GM23338 (cell line): ENCODE measurements around the gene RASSF4. TPM values are rescaled to one million over a fixed set of nuclear protein-coding genes. Genes with fewer than 3 reads are reported as not detected.

Experiments
- ATAC-seq: fragments of 200-7000 bp; cut with Tn5 transposase; 3 replicates; pipeline ENCODE4 v1.9.1; 2020
- DNase-seq: peaks from one replicate; pipeline ENCODE4 v3.0.0-alpha.2; 2015; ENCODE audit warnings: low spot score
- H2AFZ ChIP-seq: fragments of 200-600 bp; sonication (generic); 2 replicates; pipeline ENCODE4 v1.8.0; 2016; ENCODE audit warnings: antibody characterized with exemption, mild to moderate bottlenecking, moderate library complexity
- H3F3A ChIP-seq: fragments of 200-600 bp; sonication (generic); replicated peaks from 2 replicates; pipeline ENCODE4 v1.8.0; 2017; ENCODE audit warnings: antibody characterized with exemption, mixed run types, low read depth
- H3K27ac ChIP-seq: fragments of 200-600 bp; sonication (generic); 2 replicates; pipeline ENCODE4 v1.6.1; 2016; ENCODE audit warnings: low read depth
- H3K27me3 ChIP-seq: fragments of 200-600 bp; sonication (generic); 2 replicates; pipeline ENCODE4 v1.8.0; 2016; ENCODE audit warnings: mild to moderate bottlenecking, mixed run types, moderate library complexity; ENCODE audit not compliant: insufficient read depth
- H3K36me3 ChIP-seq: fragments of 200-600 bp; sonication (generic); 2 replicates; pipeline ENCODE4 v1.8.0; 2016; ENCODE audit warnings: mild to moderate bottlenecking; ENCODE audit not compliant: insufficient read depth
- H3K4me1 ChIP-seq: fragments of 200-600 bp; sonication (generic); 2 replicates; pipeline ENCODE4 v1.8.0; 2016; ENCODE audit warnings: mild to moderate bottlenecking, moderate library complexity; ENCODE audit not compliant: insufficient read depth
- H3K4me2 ChIP-seq: fragments of 200-600 bp; sonication (generic); 2 replicates; pipeline ENCODE4 v1.7.1; 2017; ENCODE audit warnings: mixed run types
- H3K4me3 ChIP-seq: fragments of 200-600 bp; sonication (generic); 2 replicates; pipeline ENCODE4 v1.6.1; 2016; ENCODE audit warnings: mixed run types
- H3K79me2 ChIP-seq: fragments of 200-600 bp; sonication (generic); replicated peaks from 2 replicates; pipeline ENCODE4 v1.8.0; 2017; ENCODE audit warnings: mild to moderate bottlenecking; ENCODE audit not compliant: insufficient read depth
- H3K9me2 ChIP-seq: fragments of 200-600 bp; sonication (generic); 2 replicates; pipeline ENCODE4 v1.8.0; 2017; ENCODE audit not compliant: insufficient read depth
- H4K20me1 ChIP-seq: fragments of 200-600 bp; sonication (generic); replicated peaks from 2 replicates; pipeline ENCODE4 v1.8.0; 2017; ENCODE audit warnings: mild to moderate bottlenecking; ENCODE audit not compliant: insufficient read depth
- H3K27ac Mint-ChIP-seq: 2 replicates; pipeline ENCODE4 v1.8.0; 2020; ENCODE audit warnings: inconsistent platforms, mild to moderate bottlenecking, moderate library complexity, mixed read lengths
- H3K27me3 Mint-ChIP-seq: 3 replicates; pipeline ENCODE4 v1.8.0; 2022; ENCODE audit warnings: low read depth, mild to moderate bottlenecking, moderate library complexity, mixed read lengths, inconsistent platforms; ENCODE audit not compliant: insufficient read depth, poor library complexity
- H3K36me3 Mint-ChIP-seq: 3 replicates; pipeline ENCODE4 v1.8.0; 2021; ENCODE audit warnings: low read depth, mild to moderate bottlenecking, inconsistent platforms, moderate library complexity, mixed read lengths
- H3K4me1 Mint-ChIP-seq: 3 replicates; pipeline ENCODE4 v1.8.0; 2020; ENCODE audit warnings: mild to moderate bottlenecking, inconsistent platforms, mixed read lengths
- H3K4me3 Mint-ChIP-seq: 3 replicates; pipeline ENCODE4 v1.8.0; 2021; ENCODE audit warnings: moderate library complexity, mild to moderate bottlenecking, inconsistent platforms, mixed read lengths
- H3K9me3 Mint-ChIP-seq: 3 replicates; pipeline ENCODE4 v1.8.0; 2020; ENCODE audit warnings: moderate library complexity, mild to moderate bottlenecking, inconsistent platforms, mixed read lengths
- CREB1 ChIP-seq: fragments of 250-450 bp; sonication (Bioruptor Pico); IDR thresholded peaks from 2 replicates; pipeline ENCODE4 v1.5.0; 2020; ENCODE audit warnings: low read depth, mild to moderate bottlenecking, moderate library complexity
- CTCF ChIP-seq, 2 experiments: fragments of 200-600 bp in 1 of 2; sonication (generic) in 1 of 2; conservative IDR thresholded peaks; 2 replicates each; pipeline versions ENCODE4 v1.5.1 to v1.6.1; 2016 to 2017; ENCODE audit warnings: antibody characterized with exemption in 2 of 2, low read depth in 2 of 2, mild to moderate bottlenecking in 2 of 2, moderate library complexity in 1 of 2
- EZH2 ChIP-seq: fragments of 200-600 bp; sonication (generic); IDR thresholded peaks from one replicate; pipeline ENCODE4 v1.8.0; 2017; ENCODE audit warnings: antibody characterized with exemption, mild to moderate bottlenecking, low read depth; ENCODE audit not compliant: unreplicated experiment
- NANOG ChIP-seq: IDR thresholded peaks from 2 replicates; pipeline ENCODE4 v1.6.1; 2016; ENCODE audit warnings: antibody characterized with exemption, borderline replicate concordance
- POLR2AphosphoS5 ChIP-seq: IDR thresholded peaks from 2 replicates; pipeline ENCODE4 v1.6.1; 2016; ENCODE audit warnings: antibody characterized with exemption, low read depth
- ZNF114 ChIP-seq: fragments of 250-450 bp; sonication (Bioruptor Pico); IDR thresholded peaks from 2 replicates; pipeline ENCODE4 v1.5.0; 2020; ENCODE audit warnings: mild to moderate bottlenecking, moderate library complexity
- ZNF331 ChIP-seq: fragments of 250-450 bp; sonication (Bioruptor Pico); IDR thresholded peaks from 2 replicates; pipeline ENCODE4 v1.5.0; 2020; ENCODE audit warnings: low read depth, mild to moderate bottlenecking, moderate library complexity
- polyA plus RNA-seq: library from polyadenylated mRNA; unstranded; fragments of >200 nt; fragmentation: Nextera tagmentation; extraction: Ambion mirVana; gene quantifications from 2 replicates; pipeline ENCODE4 v1.2.1, GENCODE V29; 2016
- total RNA-seq: library from RNA; depleted of rRNA; stranded (reverse); fragments of >200 nt; shearing (Covaris generic); gene quantifications from 2 replicates; pipeline ENCODE4 v1.2.3, GENCODE V29; 2014
- TF ChIP-seq, protein P1 (sequence below): IDR thresholded peaks from 2 replicates; pipeline ENCODE4 v1.6.1; 2016; ENCODE audit warnings: antibody characterized with exemption

RASSF4 gene
- total and polyA plus RNA-seq, 2 experiments from 2014 or later, result 12.4 to 13.6 TPM

GRCh38 chr10:44966129-44966815, 6.7 kb downstream of the RASSF4 start:
- peaks cover 28% of the 10 kb centered on the region for H3K27me3 Mint-ChIP-seq
- peaks cover 12% of the 10 kb centered on the region for H3K36me3 Mint-ChIP-seq
- DNase-seq (no peak), ATAC-seq (no peak)
- Histone ChIP-seq H3F3A (peaks cover 6% of the 10 kb centered on the region; the same call in 1 of the 2 replicates), H3K27ac (no peak overlapping the region), H3K27me3 (no peaks in the 10 kb centered on the region), H4K20me1 (no peaks in the 10 kb centered on the region), H3K4me1 (peaks cover 39% of the 10 kb centered on the region), H3K36me3 (no peaks in the 10 kb centered on the region), H3K79me2 (no peaks in the 10 kb centered on the region; the same call in 1 of the 2 replicates), H3K9me2 (peaks cover 9% of the 10 kb centered on the region; the same call in 1 of the 2 replicates), H3K4me2 (0 out of 2 replicates have a peak overlapping the region, but pooled peaks have one; percentile 71), H2AFZ (no peak overlapping the region), H3K4me3 (no peak overlapping the region)
- no peak overlapping the region; the same call in 2 of the 3 replicates for H3K4me3 Mint-ChIP-seq
- no peak overlapping the region; the same call in 1 of the 2 replicates for H3K27ac Mint-ChIP-seq
- no peaks in the 10 kb centered on the region; the same call in 2 of the 3 replicates for H3K9me3 Mint-ChIP-seq
- H3K4me1 Mint-ChIP-seq, result peaks cover 64% of the 10 kb centered on the region
- TF ChIP-seq, protein P1, sequence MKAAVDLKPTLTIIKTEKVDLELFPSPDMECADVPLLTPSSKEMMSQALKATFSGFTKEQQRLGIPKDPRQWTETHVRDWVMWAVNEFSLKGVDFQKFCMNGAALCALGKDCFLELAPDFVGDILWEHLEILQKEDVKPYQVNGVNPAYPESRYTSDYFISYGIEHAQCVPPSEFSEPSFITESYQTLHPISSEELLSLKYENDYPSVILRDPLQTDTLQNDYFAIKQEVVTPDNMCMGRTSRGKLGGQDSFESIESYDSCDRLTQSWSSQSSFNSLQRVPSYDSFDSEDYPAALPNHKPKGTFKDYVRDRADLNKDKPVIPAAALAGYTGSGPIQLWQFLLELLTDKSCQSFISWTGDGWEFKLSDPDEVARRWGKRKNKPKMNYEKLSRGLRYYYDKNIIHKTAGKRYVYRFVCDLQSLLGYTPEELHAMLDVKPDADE, result no peak
- TF ChIP-seq CTCF (conservative IDR thresholded peaks at IDR 0.05; ENCODE audit: low read depth in 2 of 2) (no peak), POLR2AphosphoS5 (no peak), CREB1 (CRISPR knock-in tag) (no peak), ZNF114 (no peak), NANOG (no peak)

DNA sequence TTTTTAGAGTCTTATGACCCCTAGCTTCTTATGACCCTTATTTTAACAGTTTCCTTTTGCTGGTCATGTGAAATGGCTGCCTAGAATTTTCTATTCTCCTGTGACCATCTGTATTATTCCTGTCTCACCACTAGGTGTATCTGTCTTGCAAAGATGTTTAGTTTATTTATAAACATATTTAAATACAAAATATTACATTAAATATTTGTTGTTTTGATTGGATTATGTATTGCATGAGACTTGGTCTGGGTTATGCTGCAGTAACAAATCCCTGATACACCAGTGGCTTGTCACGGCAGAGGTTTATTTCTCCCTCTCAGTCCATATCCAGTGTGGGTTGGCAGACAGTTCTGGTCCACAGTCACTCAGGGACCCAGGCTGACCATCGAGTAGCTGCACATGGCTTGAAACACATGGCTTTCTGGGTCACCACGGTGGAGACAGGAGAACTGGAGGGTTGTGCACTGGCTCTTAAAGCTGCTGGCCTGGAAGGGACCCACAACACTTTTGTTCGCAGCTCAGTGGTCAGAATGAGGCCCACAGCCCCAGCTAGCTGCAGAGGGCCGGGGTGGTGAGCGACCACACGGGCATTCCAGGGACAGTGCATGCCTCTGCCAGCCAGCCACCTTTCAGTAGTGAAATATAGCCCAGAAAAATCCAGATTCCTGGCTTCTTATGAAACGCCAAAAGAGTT, 7.4 kb downstream of the RASSF4 start:
- Histone ChIP-seq H3K9me2 (peaks cover 9% of the 10 kb centered on the region; the same call in 1 of the 2 replicates), H3K27ac (no peak overlapping the region), H3K27me3 (no peaks in the 10 kb centered on the region), H3K36me3 (no peaks in the 10 kb centered on the region), H3F3A (peaks cover 6% of the 10 kb centered on the region; the same call in 1 of the 2 replicates), H3K79me2 (no peaks in the 10 kb centered on the region; the same call in 1 of the 2 replicates), H3K4me2 (0 out of 2 replicates have a peak overlapping the region, but pooled peaks have one; percentile 23), H3K4me3 (no peak overlapping the region), H4K20me1 (no peaks in the 10 kb centered on the region), H2AFZ (no peak overlapping the region), H3K4me1 (peaks cover 36% of the 10 kb centered on the region)
- DNase-seq (no peak), ATAC-seq (no peak)
- H3K36me3 Mint-ChIP-seq, result peaks cover 15% of the 10 kb centered on the region
- no peak overlapping the region for H3K27ac Mint-ChIP-seq
- peaks cover 28% of the 10 kb centered on the region for H3K27me3 Mint-ChIP-seq
- TF ChIP-seq ZNF331 (no peak), EZH2 (no peak)
- H3K4me1 Mint-ChIP-seq, result peaks cover 58% of the 10 kb centered on the region
- no peak overlapping the region for H3K4me3 Mint-ChIP-seq
- H3K9me3 Mint-ChIP-seq, result no peaks in the 10 kb centered on the region; the same call in 2 of the 3 replicates
